Activated CD8-positive, alpha-beta T cell treated with anti-CD3 and anti-CD28 coated beads, Interleukin-2, amount 10 ng/mL, durations not matched to agents 7 days and 5 days (primary cell): ENCODE data around the gene NEO1. TPM values are rescaled to one million over a fixed set of nuclear protein-coding genes. Genes with fewer than 3 reads are reported as not detected.

Experiments used
- ATAC-seq: fragments of 150-1000 bp; cut with Tn5 transposase; one replicate; pipeline ENCODE4 v1.10.0; 2021; ENCODE audit warnings: moderate library complexity
- CTCF ChIA-PET: fragments of 350-600 bp; sonication (Branson Sonifier 250); formaldehyde crosslinking; loops from one replicate; lab custom pipeline; 2021; ENCODE audit warnings: antibody characterized with exemption; lab: Charles Lee
- POLR2A ChIA-PET: fragments of 350-600 bp; sonication (Branson Sonifier 250); formaldehyde crosslinking; loops from one replicate; lab custom pipeline; 2021; ENCODE audit warnings: antibody characterized with exemption; lab: Charles Lee
- DNase-seq: peaks from one replicate; pipeline ENCODE4 v3.0.0-alpha.2; 2020
- H3K27ac Mint-ChIP-seq: one replicate; pipeline ENCODE4 v1.8.0; 2021; ENCODE audit warnings: mild to moderate bottlenecking, mixed read lengths
- H3K27me3 Mint-ChIP-seq: one replicate; pipeline ENCODE4 v1.8.0; 2021; ENCODE audit warnings: low read depth, mixed read lengths
- H3K36me3 Mint-ChIP-seq: one replicate; pipeline ENCODE4 v1.8.0; 2021; ENCODE audit warnings: low read depth, mixed read lengths
- H3K4me1 Mint-ChIP-seq: one replicate; pipeline ENCODE4 v1.8.0; 2021; ENCODE audit warnings: low read depth, mixed read lengths
- H3K4me3 Mint-ChIP-seq: one replicate; pipeline ENCODE4 v1.8.0; 2021; ENCODE audit warnings: mild to moderate bottlenecking, mixed read lengths
- H3K9me3 Mint-ChIP-seq: one replicate; pipeline ENCODE4 v1.8.0; 2022; ENCODE audit warnings: mixed read lengths; ENCODE audit not compliant: insufficient read depth
- total RNA-seq, 2 experiments: library from RNA; stranded (reverse); gene quantifications; one replicate each; pipeline ENCODE4 v1.2.3, GENCODE V29; 2021

NEO1 gene
- total RNA-seq, 2 experiments from 2014 or later, result 0.78 to 1.7 TPM

DNA sequence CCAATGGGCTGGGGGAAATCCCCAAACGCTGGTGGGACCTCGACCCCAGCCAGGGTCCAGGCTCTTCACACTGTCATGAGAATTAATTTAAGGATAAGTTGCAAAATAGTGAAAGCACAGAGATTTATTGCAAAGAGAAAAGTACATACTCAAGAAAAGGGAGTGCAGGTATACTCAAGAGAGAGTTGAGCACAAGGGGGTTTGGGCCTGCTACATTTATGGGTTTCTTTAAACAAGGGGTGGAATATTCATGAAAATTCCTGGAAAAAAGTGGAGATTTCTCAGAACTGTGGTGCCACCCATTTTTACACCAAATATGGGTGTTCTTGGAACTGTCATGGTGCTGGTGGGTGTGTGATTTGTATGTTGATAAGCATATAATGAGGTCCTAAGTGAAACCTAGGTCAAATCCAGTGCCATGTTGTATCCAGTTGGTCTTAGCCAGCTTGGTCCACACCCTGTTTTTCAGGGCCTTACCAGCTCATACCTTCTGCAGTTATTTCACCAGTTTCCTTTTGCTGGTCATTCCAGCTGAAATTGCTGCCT lies 32.6 kb upstream of the NEO1 start:
- H3K27me3 Mint-ChIP-seq, result peaks cover 24% of the 10 kb centered on the region
- H3K27ac Mint-ChIP-seq, result no peak overlapping the region
- H3K4me1 Mint-ChIP-seq, result no peaks in the 10 kb centered on the region
- ChIA-PET CTCF (no interaction called here), POLR2A (no interaction called here)
- H3K4me3 Mint-ChIP-seq, result no peak overlapping the region
- no peak for DNase-seq
- no peaks in the 10 kb centered on the region for H3K9me3 Mint-ChIP-seq
- no peaks in the 10 kb centered on the region for H3K36me3 Mint-ChIP-seq
- no peak for ATAC-seq

DNA sequence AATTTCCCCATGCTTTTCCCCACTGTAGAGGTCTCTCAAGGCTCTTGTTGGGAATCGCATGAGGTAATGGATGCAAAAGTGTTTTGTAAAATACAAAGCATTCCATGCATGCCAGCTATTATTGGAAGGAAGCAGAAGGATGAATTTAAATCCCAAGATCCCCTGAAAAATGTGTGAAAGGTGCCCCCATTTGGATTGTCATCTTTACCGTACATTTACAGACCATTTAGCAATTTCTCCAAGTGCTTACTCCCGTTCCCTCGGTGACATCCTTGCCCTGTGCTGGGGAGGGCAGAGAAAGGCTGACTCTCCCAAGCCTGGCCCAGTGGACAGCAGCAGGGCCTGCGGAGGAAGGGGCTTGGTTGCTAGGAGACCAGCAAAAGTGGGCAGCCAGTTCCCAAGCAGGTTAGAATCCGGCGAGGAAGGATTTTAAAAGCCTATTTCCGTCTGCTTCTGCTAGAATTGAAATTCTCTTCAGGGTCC lies 31.1 kb upstream of the NEO1 start:
- peaks cover 24% of the 10 kb centered on the region for H3K27me3 Mint-ChIP-seq
- no peaks in the 10 kb centered on the region for H3K4me1 Mint-ChIP-seq
- H3K9me3 Mint-ChIP-seq, result no peaks in the 10 kb centered on the region
- no peaks in the 10 kb centered on the region for H3K36me3 Mint-ChIP-seq
- DNase-seq (no peak), ATAC-seq (no peak)
- POLR2A ChIA-PET, result no interaction called here
- CTCF ChIA-PET, result no interaction called here
- no peak overlapping the region for H3K27ac Mint-ChIP-seq
- no peak overlapping the region for H3K4me3 Mint-ChIP-seq

DNA sequence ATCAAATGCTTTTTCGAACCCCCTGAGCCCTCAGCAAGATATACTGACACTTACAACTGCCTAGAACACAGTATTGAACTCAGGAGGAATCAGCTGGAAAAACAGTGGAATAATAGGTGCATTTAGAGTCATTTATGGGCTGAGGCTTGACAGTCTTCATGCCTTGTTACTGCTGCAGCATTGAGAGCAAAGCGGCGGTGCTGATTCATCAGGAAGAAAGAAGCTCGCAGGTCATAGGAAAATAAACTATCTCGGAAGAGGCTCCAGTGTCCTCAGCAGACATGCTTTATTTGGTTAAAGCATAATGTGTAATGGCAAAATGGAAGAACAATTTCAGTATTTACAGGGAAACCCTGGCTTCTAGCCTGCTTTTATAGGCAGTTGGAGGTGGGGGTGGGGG lies 30.1 kb upstream of the NEO1 start:
- no peaks in the 10 kb centered on the region for H3K4me1 Mint-ChIP-seq
- H3K4me3 Mint-ChIP-seq, result no peak overlapping the region
- peaks cover 26% of the 10 kb centered on the region for H3K27me3 Mint-ChIP-seq
- ATAC-seq (no peak), DNase-seq (no peak)
- no peak overlapping the region for H3K27ac Mint-ChIP-seq
- no peaks in the 10 kb centered on the region for H3K9me3 Mint-ChIP-seq
- no peaks in the 10 kb centered on the region for H3K36me3 Mint-ChIP-seq
- POLR2A ChIA-PET, result no interaction called here
- CTCF ChIA-PET, result no interaction called here

DNA sequence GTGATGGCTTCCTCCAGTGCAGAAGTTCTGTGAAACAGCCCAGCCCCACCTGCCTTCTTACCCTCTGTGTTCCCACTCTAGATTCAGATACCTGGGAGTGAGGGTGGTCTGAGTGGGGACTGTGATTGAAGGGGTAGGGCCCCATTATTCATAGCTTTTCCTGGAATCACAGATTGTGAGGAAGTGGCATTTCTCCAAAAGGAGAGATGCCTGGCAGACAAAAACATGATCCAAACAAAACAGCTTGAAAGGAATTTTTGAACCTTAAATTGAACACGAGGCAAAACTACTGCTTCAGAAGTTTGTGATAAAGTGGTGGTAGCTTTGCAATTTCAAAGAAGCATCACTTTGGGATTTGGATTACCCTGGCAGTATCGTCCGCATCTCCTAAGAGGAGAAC lies 29.2 kb upstream of the NEO1 start:
- no peaks in the 10 kb centered on the region for H3K9me3 Mint-ChIP-seq
- H3K36me3 Mint-ChIP-seq, result no peaks in the 10 kb centered on the region
- DNase-seq, result no peak
- no peak for ATAC-seq
- H3K27ac Mint-ChIP-seq, result no peak overlapping the region
- H3K27me3 Mint-ChIP-seq, result peaks cover 29% of the 10 kb centered on the region
- no peak overlapping the region for H3K4me3 Mint-ChIP-seq
- ChIA-PET CTCF (no interaction called here), POLR2A (no interaction called here)
- H3K4me1 Mint-ChIP-seq, result no peaks in the 10 kb centered on the region

DNA sequence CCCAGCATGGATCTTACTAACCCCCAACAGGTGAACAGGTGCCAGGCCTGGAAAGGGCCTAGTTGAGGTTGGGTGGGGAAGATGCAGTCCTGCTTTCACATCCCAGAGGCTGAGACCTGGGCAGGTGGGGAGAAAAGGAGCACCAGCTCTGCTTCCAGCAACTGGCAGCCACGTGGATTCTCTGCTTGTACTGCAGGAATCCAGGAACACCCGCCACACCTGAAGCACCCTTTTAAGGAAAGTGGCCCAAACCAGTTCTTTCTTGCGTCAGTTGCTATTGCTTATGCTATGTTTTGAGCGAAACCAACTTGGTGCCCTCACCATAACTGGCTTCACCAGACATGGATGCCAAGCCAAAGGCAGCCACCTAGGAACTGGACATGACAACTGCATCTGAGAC lies 28.1 kb upstream of the NEO1 start:
- peaks cover 30% of the 10 kb centered on the region for H3K27me3 Mint-ChIP-seq
- POLR2A ChIA-PET, result no interaction called here
- no peak overlapping the region for H3K27ac Mint-ChIP-seq

DNA sequence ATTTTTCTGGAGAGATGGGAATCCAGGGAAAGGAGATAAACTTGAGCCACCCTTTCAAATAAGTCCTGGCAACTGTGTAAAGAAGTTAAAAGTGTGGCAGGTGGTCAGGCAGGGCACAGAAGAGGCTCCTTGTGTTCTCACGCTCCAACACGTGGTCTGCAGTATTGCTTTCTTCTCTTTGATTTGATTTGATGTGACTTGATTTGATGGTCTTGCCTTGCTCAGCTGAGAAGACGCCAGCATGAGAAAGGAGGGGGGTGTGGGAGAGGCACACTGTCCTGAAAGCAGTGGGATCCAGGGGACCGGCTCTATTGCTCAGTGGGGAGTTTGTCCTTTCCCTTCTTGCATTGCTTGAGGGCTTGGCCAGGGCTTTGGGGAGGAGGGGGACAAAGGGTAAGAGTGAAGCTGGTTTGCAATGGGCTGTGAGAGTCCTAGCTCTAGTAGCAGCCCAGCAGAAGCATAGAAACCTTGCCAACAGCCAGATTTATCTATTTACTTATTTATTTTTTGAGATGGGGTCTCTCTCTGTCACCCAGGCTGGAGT lies 25.7 kb upstream of the NEO1 start:
- ATAC-seq, result no peak
- ChIA-PET POLR2A (no interaction called here), CTCF (no interaction called here)
- H3K4me1 Mint-ChIP-seq, result no peaks in the 10 kb centered on the region
- no peaks in the 10 kb centered on the region for H3K36me3 Mint-ChIP-seq
- H3K27ac Mint-ChIP-seq, result no peak overlapping the region
- H3K4me3 Mint-ChIP-seq, result no peak overlapping the region
- no peak for DNase-seq
- no peaks in the 10 kb centered on the region for H3K9me3 Mint-ChIP-seq
- H3K27me3 Mint-ChIP-seq, result peaks cover 21% of the 10 kb centered on the region

More for the DNA sequence above, 28.1 kb upstream of the NEO1 start:
- Mint-ChIP-seq H3K9me3 (no peaks in the 10 kb centered on the region), H3K4me1 (no peaks in the 10 kb centered on the region), H3K36me3 (no peaks in the 10 kb centered on the region), H3K4me3 (no peak overlapping the region)
- no peak for DNase-seq
- ATAC-seq, result no peak
- CTCF ChIA-PET, result no interaction called here

DNA sequence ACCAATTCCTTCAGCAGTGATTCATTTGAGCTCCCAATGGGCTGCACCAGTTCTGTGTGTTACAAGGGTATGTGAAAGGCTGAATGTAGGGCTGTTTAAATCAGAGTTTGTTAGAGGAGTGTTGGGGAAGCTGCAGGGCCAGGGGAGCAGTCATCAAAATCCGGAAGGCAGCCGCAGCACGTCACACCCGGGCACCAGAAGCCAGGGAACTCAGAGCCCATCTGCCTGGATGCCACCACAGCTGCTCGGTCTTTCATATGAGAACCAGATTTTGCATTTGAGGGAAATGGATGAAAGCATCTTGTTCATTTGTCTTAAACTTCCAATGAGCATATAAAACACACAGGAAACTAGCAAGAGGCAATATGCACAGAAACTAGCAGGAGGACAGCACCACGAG lies 24.2 kb upstream of the NEO1 start:
- DNase-seq (no peak), ATAC-seq (no peak)
- ChIA-PET CTCF (no interaction called here), POLR2A (no interaction called here)
- Mint-ChIP-seq H3K36me3 (no peaks in the 10 kb centered on the region), H3K9me3 (no peaks in the 10 kb centered on the region), H3K4me3 (no peak overlapping the region), H3K4me1 (no peaks in the 10 kb centered on the region), H3K27me3 (peaks cover 19% of the 10 kb centered on the region), H3K27ac (no peak overlapping the region)

DNA sequence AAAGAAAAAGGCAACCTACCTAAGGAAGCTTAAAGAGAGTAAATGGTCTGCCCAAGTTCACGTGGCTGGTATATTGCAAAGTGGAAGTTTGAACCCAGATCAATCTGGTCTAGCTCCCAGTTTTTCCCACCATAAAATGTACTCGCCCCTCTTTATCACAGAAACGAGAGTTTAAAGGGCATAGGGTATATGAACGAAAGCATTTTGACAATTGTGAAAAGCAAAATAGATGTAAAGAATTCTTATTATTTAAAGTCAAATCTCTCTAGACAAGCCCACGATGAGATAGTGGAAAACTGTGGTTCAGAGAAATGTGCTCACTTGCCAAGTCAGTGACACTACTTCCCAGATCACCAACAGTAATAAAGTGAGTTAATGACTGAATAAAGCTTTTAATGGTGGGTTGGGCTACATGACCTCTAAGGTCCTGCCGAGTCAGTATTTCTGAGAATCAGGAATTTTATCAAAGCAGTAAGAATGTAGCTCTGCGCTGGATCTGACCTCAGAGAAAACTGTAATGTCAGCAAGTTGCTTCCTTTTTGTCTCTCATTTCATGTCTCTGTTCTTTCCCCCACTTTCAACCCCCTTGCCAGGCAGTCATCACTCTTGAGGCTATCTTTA lies 23.3 kb upstream of the NEO1 start:
- no peak overlapping the region for H3K4me3 Mint-ChIP-seq
- ChIA-PET POLR2A (no interaction called here), CTCF (no interaction called here)
- DNase-seq, result no peak
- no peak overlapping the region for H3K27ac Mint-ChIP-seq
- ATAC-seq, result no peak
- no peaks in the 10 kb centered on the region for H3K36me3 Mint-ChIP-seq
- H3K4me1 Mint-ChIP-seq, result no peaks in the 10 kb centered on the region
- no peaks in the 10 kb centered on the region for H3K9me3 Mint-ChIP-seq
- peaks cover 19% of the 10 kb centered on the region for H3K27me3 Mint-ChIP-seq

DNA sequence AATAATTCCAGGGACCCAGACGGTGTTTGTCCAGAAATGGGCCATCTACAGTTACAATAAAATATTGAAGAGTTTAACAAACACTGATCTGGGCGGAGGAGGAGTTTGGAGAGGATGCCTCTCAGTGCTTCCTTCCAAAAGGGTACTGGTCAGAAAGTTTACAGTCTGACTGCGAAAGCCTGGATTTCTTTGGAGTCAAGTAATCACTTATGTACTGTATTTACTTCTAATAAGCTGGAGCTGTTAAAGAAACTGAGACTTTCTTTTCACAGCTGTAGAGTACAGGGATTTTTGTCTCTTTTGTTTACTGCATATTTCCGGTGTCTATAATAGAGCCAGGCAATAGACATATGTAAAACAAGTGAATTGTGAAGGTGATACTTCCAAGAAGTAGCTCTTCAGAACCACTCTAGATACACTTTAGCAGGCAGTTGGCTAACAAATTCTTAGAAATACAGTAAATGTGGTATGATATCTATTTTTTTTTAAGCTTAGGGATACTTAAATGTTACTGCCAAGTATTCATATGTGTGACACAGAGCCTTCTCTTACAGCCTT lies 22.1 kb upstream of the NEO1 start:
- Mint-ChIP-seq H3K36me3 (no peaks in the 10 kb centered on the region), H3K4me3 (no peak overlapping the region), H3K4me1 (no peaks in the 10 kb centered on the region), H3K27ac (no peak overlapping the region), H3K27me3 (peaks cover 20% of the 10 kb centered on the region), H3K9me3 (no peaks in the 10 kb centered on the region)
- no peak for DNase-seq
- ChIA-PET CTCF (no interaction called here), POLR2A (no interaction called here)
- no peak for ATAC-seq

DNA sequence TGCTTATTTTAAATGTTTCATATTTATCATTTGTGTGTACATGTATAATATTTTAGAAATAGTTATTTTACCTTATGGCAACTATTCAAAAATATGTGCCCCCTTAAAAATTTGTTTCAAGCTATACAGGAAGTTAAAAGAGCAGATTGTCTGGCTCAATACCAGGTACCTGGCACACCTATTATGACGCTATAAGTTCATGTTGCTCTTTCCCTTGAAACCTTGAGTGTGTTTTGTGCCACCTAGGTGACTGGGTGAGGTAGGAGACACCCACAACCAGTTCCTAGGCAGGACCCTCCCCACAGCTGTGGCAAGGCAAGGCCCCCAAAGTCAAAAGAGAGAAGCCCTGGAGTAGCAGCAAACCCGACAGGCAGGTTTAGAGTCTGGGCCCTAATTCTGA lies 20.6 kb upstream of the NEO1 start:
- H3K27me3 Mint-ChIP-seq, result peaks cover 24% of the 10 kb centered on the region
- ChIA-PET POLR2A (no interaction called here), CTCF (no interaction called here)
- no peaks in the 10 kb centered on the region for H3K9me3 Mint-ChIP-seq
- ATAC-seq, result no peak
- DNase-seq, result no peak
- H3K4me3 Mint-ChIP-seq, result no peak overlapping the region
- no peaks in the 10 kb centered on the region for H3K36me3 Mint-ChIP-seq
- no peaks in the 10 kb centered on the region for H3K4me1 Mint-ChIP-seq
- H3K27ac Mint-ChIP-seq, result no peak overlapping the region

DNA sequence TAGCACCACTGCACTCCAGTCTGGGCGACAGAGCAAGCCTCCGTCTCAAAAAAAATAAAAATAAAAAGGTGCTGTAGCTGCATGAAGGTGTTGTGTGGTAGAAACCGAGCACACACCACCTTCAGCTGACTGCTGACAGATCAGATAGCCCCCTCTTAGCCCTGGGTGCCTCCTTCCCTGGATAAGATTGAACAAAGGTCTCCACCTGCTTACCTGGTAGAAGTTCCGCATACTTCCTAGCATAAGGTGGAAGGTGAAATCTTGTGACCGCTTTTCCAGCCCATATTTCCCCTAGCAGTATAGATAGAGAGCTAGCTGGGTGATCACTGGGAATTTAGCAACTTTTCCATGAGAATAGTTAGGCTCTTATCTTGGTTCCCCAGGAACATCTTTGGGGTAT lies 18.7 kb upstream of the NEO1 start:
- ChIA-PET CTCF (no interaction called here), POLR2A (no interaction called here)
- Mint-ChIP-seq H3K9me3 (no peaks in the 10 kb centered on the region), H3K4me3 (no peak overlapping the region), H3K27me3 (peaks cover 21% of the 10 kb centered on the region), H3K27ac (no peak overlapping the region), H3K36me3 (no peaks in the 10 kb centered on the region), H3K4me1 (no peaks in the 10 kb centered on the region)
- ATAC-seq (no peak), DNase-seq (no peak)

DNA sequence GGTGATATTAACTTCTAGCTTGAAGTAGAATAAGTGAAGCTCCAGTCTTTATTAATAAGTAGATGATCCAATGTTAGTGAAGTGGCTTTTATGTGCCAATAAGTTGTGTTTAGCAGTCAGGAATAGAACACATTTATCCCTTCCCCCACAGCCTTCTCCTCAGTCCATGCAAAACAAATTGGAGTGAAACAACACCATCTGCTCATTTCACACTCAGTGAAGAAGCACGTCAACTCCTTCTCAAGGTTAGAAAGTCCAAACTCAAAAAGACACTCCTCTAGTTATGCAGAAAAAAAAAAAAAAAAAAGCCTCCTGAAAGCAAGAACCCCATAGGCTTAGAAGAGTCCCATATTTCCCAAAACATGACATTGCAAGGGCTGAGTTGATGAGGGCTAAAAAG lies 18.0 kb upstream of the NEO1 start:
- DNase-seq, result no peak
- peaks cover 21% of the 10 kb centered on the region for H3K27me3 Mint-ChIP-seq
- H3K4me1 Mint-ChIP-seq, result no peaks in the 10 kb centered on the region
- H3K36me3 Mint-ChIP-seq, result no peaks in the 10 kb centered on the region
- no peak overlapping the region for H3K4me3 Mint-ChIP-seq
- ATAC-seq, result no peak
- no peak overlapping the region for H3K27ac Mint-ChIP-seq
- no peaks in the 10 kb centered on the region for H3K9me3 Mint-ChIP-seq
- ChIA-PET CTCF (no interaction called here), POLR2A (no interaction called here)
